GM12878 (cell line): ENCODE results near the gene PHC2.

ENCODE experiments used
- ASH2L ChIP-seq: fragments of 300-600, 200-600 bp; sonication (generic); IDR thresholded peaks from 2 replicates; pipeline ENCODE4 v1.6.1; 2017; ENCODE audit warnings: low read depth, mild to moderate bottlenecking, borderline replicate concordance
- BCL11A ChIP-seq: IDR thresholded peaks from 2 replicates; pipeline ENCODE4 v1.6.1; 2011; ENCODE audit warnings: low read depth, low read length
- CTCF ChIP-seq, 3 experiments: IDR thresholded peaks in 2 of 3; conservative IDR thresholded peaks in 1 of 3; 2 replicates each; pipeline ENCODE4 v1.5.1; 2011; ENCODE audit warnings: low read depth in 3 of 3, low read length in 3 of 3, mild to moderate bottlenecking in 3 of 3, control low read depth in 2 of 3, moderate library complexity in 2 of 3, inconsistent platforms in 1 of 3, mixed read lengths in 1 of 3; ENCODE audit not compliant: control insufficient read depth in 2 of 3, insufficient read depth in 1 of 3; ENCODE audit errors: extremely low read depth in 1 of 3
- JUND ChIP-seq: IDR thresholded peaks from 2 replicates; pipeline ENCODE4 v1.6.1; 2012; ENCODE audit warnings: low read depth, mild to moderate bottlenecking, low read length, improper control_type of control experiment, moderate library complexity
- PML ChIP-seq: IDR thresholded peaks from 2 replicates; pipeline ENCODE4 v1.6.1; 2012; ENCODE audit warnings: low read length, inconsistent platforms
- POLR2AphosphoS5 ChIP-seq: IDR thresholded peaks from 2 replicates; pipeline ENCODE4 v1.6.1; 2011; ENCODE audit warnings: mild to moderate bottlenecking, low read length, inconsistent platforms
- RCOR1 ChIP-seq: conservative IDR thresholded peaks from 2 replicates; pipeline ENCODE4 v1.6.1; 2012; ENCODE audit warnings: low read depth, low read length, improper control_type of control experiment
- ZBTB33 ChIP-seq: fragments of 450-650 bp; IDR thresholded peaks from 2 replicates; pipeline ENCODE4 v1.6.1; 2017; ENCODE audit warnings: mild to moderate bottlenecking
- ZNF592 ChIP-seq: fragments of 450-650 bp; IDR thresholded peaks from 2 replicates; pipeline ENCODE4 v1.6.1; 2017; ENCODE audit warnings: mild to moderate bottlenecking, moderate library complexity

GRCh38 chr1:33339413-33339812, 91.5 kb downstream of the PHC2 start:
- no peak for TF ChIP-seq ZBTB33
- no peak for TF ChIP-seq CTCF (IDR thresholded peaks at IDR 0.05 in 2 of 3, conservative IDR thresholded peaks at IDR 0.05 in 1 of 3; ENCODE audit: control insufficient read depth in 2 of 3, extremely low read depth in 1 of 3, insufficient read depth in 1 of 3, low read depth in 3 of 3, low read length in 3 of 3)
- no peak for TF ChIP-seq BCL11A
- no peak for TF ChIP-seq ASH2L
- no peak for TF ChIP-seq PML
- TF ChIP-seq RCOR1 = no peak
- TF ChIP-seq JUND = no peak
- no peak for TF ChIP-seq ZNF592
- TF ChIP-seq POLR2AphosphoS5 = no peak
